Right atrium auricular region (tissue), 2 donors: ENCODE data around the gene ANKRD11. TPM values are rescaled to one million over a fixed set of nuclear protein-coding genes. Genes with fewer than 3 reads are reported as not detected.

ENCODE experiments used
- DNase-seq: peaks from one replicate; pipeline ENCODE4 v3.0.0-alpha.2; 2019; ENCODE audit warnings: low spot score
- H3K27ac ChIP-seq, 2 donors: fragments of 200-600 bp; sonication (generic); 1 replicate in 1 of 2; 2 replicates in 1 of 2; pipeline ENCODE4 v1.5.1; 2016 to 2019
- H3K27me3 ChIP-seq, 2 donors: fragments of 200-600 bp; sonication (generic); one replicate each; pipeline versions ENCODE4 v1.5.1 to v1.6.0; 2017 to 2019
- H3K36me3 ChIP-seq: fragments of 200-600 bp; sonication (generic); one replicate; pipeline ENCODE4 v1.5.1; 2016
- H3K4me1 ChIP-seq, 2 donors: fragments of 200-600 bp; sonication (generic); one replicate each; pipeline versions ENCODE4 v1.5.1 to v1.6.0; 2017 to 2019
- H3K4me3 ChIP-seq, 2 donors: fragments of 200-600 bp; sonication (generic); 1 replicate in 1 of 2; 2 replicates in 1 of 2; pipeline ENCODE4 v1.5.1; 2017 to 2019; ENCODE audit warnings: mild to moderate bottlenecking in 1 of 2, moderate library complexity in 1 of 2
- H3K9me3 ChIP-seq, 2 donors: fragments of 200-600 bp; sonication (generic); one replicate each; pipeline ENCODE4 v1.5.1; 2019
- total RNA-seq, 2 donors: library from RNA; depleted of rRNA; stranded (reverse); fragments of >200 nt; gene quantifications; one replicate each; pipeline ENCODE4 v1.1.0, GENCODE V29; 2016
- TF ChIP-seq, protein P1 (sequence below), 2 donors: fragments of 200-600 bp; sonication (generic); IDR thresholded peaks; one replicate each; pipeline ENCODE4 v1.5.1; 2019; ENCODE audit warnings: antibody characterized with exemption in 2 of 2

Gene ANKRD11
- total RNA-seq, 2 donors from 2014 or later = 55.2 to 68.1 TPM

DNA sequence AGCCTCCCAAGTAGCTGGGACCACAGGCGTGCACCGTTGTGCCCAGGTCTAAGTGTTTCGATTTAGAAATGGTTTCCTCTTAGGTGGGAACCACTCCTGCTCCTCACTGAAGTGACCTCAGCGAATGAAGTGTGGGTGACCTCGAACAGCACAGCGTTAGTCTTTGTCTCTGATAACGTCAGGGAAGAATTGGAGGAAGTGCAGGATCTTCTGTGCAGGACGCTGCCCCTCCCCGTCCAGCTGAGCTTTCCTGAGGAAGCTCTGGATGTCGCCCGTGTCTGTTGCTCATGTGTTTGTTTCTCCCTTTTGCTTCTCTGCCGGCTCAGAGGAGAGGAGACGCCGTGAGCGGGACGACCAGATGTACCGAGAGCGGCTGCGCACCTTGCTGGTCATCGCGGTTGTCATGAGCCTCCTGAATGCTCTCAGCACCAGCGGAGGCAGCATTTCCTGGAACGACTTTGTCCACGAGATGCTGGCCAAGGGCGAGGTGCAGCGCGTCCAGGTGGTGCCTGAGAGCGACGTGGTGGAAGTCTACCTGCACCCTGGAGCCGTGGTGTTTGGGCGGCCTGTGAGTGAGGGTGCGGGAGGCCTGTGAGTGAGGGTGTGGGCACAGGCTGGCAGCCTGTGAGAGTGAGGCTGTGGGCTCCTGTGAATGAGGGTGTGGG, 33.5 kb upstream of the ANKRD11 start:
- H3K27me3 ChIP-seq = no peaks in the 10 kb centered on the region
- peak overlapping the region; percentile 16 to 67 for H3K27ac ChIP-seq
- DNase-seq = no peak
- H3K9me3 ChIP-seq = no peaks in the 10 kb centered on the region
- peaks cover 69% of the 10 kb centered on the region for H3K36me3 ChIP-seq
- H3K4me3 ChIP-seq = peak overlapping the region in 1 of 2 donors; percentile 7
- TF ChIP-seq, protein P1, sequence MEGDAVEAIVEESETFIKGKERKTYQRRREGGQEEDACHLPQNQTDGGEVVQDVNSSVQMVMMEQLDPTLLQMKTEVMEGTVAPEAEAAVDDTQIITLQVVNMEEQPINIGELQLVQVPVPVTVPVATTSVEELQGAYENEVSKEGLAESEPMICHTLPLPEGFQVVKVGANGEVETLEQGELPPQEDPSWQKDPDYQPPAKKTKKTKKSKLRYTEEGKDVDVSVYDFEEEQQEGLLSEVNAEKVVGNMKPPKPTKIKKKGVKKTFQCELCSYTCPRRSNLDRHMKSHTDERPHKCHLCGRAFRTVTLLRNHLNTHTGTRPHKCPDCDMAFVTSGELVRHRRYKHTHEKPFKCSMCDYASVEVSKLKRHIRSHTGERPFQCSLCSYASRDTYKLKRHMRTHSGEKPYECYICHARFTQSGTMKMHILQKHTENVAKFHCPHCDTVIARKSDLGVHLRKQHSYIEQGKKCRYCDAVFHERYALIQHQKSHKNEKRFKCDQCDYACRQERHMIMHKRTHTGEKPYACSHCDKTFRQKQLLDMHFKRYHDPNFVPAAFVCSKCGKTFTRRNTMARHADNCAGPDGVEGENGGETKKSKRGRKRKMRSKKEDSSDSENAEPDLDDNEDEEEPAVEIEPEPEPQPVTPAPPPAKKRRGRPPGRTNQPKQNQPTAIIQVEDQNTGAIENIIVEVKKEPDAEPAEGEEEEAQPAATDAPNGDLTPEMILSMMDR (IDR thresholded peaks at IDR 0.05) = no peak
- H3K4me1 ChIP-seq = peaks cover 0 to 15% of the 10 kb centered on the region in 2 donors

DNA sequence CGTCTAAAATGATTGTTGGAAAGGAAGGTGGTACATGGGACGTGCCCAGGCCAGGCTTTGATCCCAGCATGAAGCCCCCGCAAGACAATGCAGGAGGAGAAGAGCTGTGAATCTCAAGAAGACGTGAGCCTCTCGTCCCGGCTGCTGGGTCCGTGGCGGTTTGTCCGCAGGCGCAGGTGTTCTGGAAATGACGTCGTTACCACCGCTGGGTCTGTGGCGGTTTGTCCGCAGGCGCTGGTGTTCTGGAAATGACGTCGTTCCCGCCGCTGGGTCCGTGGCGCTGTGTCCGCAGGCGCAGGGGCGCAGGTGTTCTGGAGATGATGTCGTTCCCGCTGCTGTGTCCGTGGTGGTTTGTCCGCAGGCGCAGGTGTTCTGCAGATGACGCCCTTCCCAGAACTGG, 31.9 kb upstream of the ANKRD11 start:
- DNase-seq = no peak
- no peaks in the 10 kb centered on the region for H3K27me3 ChIP-seq
- TF ChIP-seq, protein P1 (IDR thresholded peaks at IDR 0.05) = no peak
- H3K4me3 ChIP-seq = no peak overlapping the region
- no peaks in the 10 kb centered on the region for H3K9me3 ChIP-seq
- H3K36me3 ChIP-seq = peaks cover 72% of the 10 kb centered on the region
- H3K27ac ChIP-seq = no peak overlapping the region
- H3K4me1 ChIP-seq = peaks cover 0 to 15% of the 10 kb centered on the region in 2 donors

DNA sequence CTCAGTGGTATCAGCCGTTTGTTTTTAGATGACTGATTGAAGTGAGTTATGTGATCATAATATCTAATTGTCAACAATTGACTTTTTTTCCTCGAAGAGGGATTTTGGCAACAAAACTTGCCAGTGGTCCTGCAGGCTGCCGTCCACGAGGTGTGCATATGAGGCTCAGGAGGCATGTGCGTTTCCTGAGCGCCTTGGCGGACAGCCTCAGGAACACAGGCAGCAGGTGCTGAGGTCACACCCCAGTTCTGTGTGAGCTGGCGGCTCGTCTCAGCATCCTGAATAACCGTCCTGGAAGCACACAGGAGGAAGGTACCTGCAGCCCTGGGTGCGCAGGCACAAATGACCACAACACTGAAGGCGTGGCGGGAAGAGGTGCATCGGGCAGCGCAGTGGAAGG, 29.5 kb upstream of the ANKRD11 start:
- no peak overlapping the region for H3K4me3 ChIP-seq
- TF ChIP-seq, protein P1 (IDR thresholded peaks at IDR 0.05) = no peak
- no peaks in the 10 kb centered on the region for H3K9me3 ChIP-seq
- H3K4me1 ChIP-seq = peaks cover 0 to 6% of the 10 kb centered on the region in 2 donors
- no peaks in the 10 kb centered on the region for H3K27me3 ChIP-seq
- peaks cover 73% of the 10 kb centered on the region for H3K36me3 ChIP-seq
- no peak overlapping the region for H3K27ac ChIP-seq
- no peak for DNase-seq

DNA sequence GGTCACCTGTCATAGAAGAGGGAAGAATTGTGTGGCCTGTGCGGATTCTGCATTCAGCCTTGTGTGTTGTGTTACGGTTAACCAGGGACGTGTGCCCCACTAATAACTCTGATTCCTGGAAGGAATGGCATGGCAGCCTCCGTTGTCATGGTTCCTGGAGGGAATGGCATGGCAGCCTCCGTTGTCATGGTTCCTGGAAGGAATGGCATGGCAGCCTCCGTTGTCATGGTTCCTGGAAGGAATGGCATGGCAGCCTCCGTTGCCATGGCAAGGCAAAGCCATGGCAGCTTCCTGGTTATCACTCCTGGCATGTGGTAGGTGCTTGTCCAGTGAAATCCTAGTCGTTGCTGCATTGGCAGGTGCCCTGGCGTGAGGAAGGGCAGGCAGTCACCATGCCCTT, 26.8 kb upstream of the ANKRD11 start:
- Histone ChIP-seq H3K4me3 (no peak overlapping the region), H3K27ac (no peak overlapping the region), H3K27me3 (no peaks in the 10 kb centered on the region), H3K9me3 (no peaks in the 10 kb centered on the region), H3K36me3 (peaks cover 64% of the 10 kb centered on the region), H3K4me1 (no peaks in the 10 kb centered on the region)
- no peak for DNase-seq
- TF ChIP-seq, protein P1 (IDR thresholded peaks at IDR 0.05) = no peak

DNA sequence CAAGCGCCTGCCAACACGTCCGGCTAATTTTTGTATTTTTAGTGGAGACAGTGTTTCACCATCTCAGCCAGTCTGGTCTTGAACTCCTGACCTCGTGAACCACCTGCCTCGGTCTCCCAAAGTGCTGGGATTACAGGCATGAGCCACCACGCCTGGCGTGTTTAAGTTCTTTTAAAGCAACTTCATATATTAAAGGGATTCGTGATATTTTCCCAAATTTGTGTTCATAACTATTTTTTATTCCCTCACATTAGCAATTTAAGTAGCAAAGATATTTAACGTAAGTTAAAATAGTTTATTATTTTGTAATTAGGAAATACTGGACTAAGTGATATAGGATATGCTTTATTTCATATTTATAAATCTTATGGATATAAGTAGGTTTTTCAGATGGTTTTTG, 22.1 kb upstream of the ANKRD11 start:
- peaks cover 52% of the 10 kb centered on the region for H3K36me3 ChIP-seq

More for the DNA sequence above, 22.1 kb upstream of the ANKRD11 start:
- TF ChIP-seq, protein P1 (IDR thresholded peaks at IDR 0.05) = no peak
- H3K4me3 ChIP-seq = no peak overlapping the region
- H3K27ac ChIP-seq = no peak overlapping the region
- H3K4me1 ChIP-seq = peaks cover 0 to 11% of the 10 kb centered on the region in 2 donors
- no peak for DNase-seq
- H3K9me3 ChIP-seq = no peaks in the 10 kb centered on the region
- no peaks in the 10 kb centered on the region for H3K27me3 ChIP-seq
